Skeletal muscle tissue (tissue), 4 donors: Measurements from ENCODE around the gene CALML5. TPM values are rescaled to one million over a fixed set of nuclear protein-coding genes. Genes with fewer than 3 reads are reported as not detected.
A peak's percentile ranks its signal among the peaks of the same experiment; 100 is the strongest.

Experiments
- H3K27ac ChIP-seq: one replicate; pipeline ENCODE4 v1.7.0; 2013; ENCODE audit warnings: mild to moderate bottlenecking, low read depth, low read length, inconsistent platforms
- H3K27me3 ChIP-seq, 3 donors: one replicate each; pipeline ENCODE4 v1.7.0; 2013; ENCODE audit warnings: low read length in 3 of 3; ENCODE audit not compliant: control insufficient read depth in 3 of 3, insufficient read depth in 3 of 3
- H3K36me3 ChIP-seq, 3 donors: one replicate each; pipeline ENCODE4 v1.7.0; 2013; ENCODE audit warnings: low read length in 3 of 3; ENCODE audit not compliant: control insufficient read depth in 3 of 3, insufficient read depth in 3 of 3
- H3K4me1 ChIP-seq, 3 donors: one replicate each; pipeline ENCODE4 v1.7.0; 2013; ENCODE audit warnings: low read length in 3 of 3, mild to moderate bottlenecking in 3 of 3; ENCODE audit not compliant: control insufficient read depth in 3 of 3, insufficient read depth in 3 of 3
- H3K4me3 ChIP-seq, 3 donors: one replicate each; pipeline ENCODE4 v1.7.0; 2013; ENCODE audit warnings: low read length in 3 of 3
- H3K9ac ChIP-seq, 3 donors: one replicate each; pipeline ENCODE4 v1.7.0; 2013; ENCODE audit warnings: low read length in 3 of 3, mild to moderate bottlenecking in 3 of 3, moderate library complexity in 2 of 3, low read depth in 1 of 3
- H3K9me3 ChIP-seq, 3 donors: one replicate each; pipeline ENCODE4 v1.7.0; 2013; ENCODE audit warnings: low read length in 3 of 3; ENCODE audit not compliant: control insufficient read depth in 3 of 3
- total RNA-seq: library from RNA; depleted of rRNA; stranded (reverse); fragments of >200 nt; gene quantifications from one replicate; pipeline ENCODE4 v1.2.3, GENCODE V29; 2014
- donor health status: Osteomylitis.

Gene CALML5
- total RNA-seq, 1 donor from 2014 or later, result not detected

DNA sequence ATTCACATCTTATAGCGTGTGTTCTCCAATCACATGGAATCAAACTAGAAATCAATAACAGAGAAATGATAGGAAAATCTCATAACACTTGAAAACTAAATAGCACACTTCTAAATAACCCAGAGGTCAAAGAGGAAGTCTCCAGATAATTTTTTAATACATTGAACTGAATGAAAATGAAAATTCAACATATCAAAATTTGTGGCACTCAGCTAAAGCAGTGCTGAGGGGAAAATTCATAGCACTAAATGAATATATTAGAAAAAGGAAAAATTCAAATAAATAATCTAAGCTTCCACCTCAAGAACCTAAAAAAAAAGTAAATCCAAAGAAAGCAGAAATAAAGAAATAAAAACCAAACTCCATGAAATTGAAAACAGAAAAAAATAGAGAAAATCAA lies 42.7 kb upstream of the CALML5 start:
- no peaks in the 10 kb centered on the region for H3K27me3 ChIP-seq

DNA sequence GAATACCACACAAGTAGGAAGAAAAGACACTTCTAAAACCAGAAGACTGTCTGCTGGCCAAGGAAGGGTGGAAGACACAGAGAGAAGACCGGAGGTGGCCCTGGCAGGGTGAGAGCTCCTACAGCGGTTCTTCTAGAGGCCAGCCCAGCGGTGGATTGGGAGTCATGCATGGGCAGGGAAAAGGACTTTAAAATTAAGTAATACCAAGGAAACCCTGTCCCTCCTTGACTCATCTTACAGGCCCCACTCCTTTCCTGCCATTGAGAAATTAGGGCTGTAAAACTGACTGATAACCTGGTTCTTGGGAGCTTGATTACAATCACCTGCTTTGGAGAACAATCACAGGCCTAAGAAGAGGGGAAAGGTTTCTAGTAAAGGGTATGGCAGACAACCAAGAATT lies 41.5 kb upstream of the CALML5 start:
- Histone ChIP-seq H3K9me3 (no peaks in the 10 kb centered on the region), H3K4me1 (peaks cover 4 to 10% (median 8%) of the 10 kb centered on the region in 3 donors), H3K27me3 (no peaks in the 10 kb centered on the region), H3K4me3 (no peak overlapping the region), H3K36me3 (no peaks in the 10 kb centered on the region), H3K27ac (no peak overlapping the region), H3K9ac (no peak overlapping the region)

More for the DNA sequence above, 42.7 kb upstream of the CALML5 start:
- Histone ChIP-seq H3K4me3 (no peak overlapping the region), H3K9ac (no peak overlapping the region), H3K27ac (no peak overlapping the region), H3K9me3 (no peaks in the 10 kb centered on the region), H3K4me1 (peaks cover 13 to 20% (median 15%) of the 10 kb centered on the region in 3 donors), H3K36me3 (no peaks in the 10 kb centered on the region)

DNA sequence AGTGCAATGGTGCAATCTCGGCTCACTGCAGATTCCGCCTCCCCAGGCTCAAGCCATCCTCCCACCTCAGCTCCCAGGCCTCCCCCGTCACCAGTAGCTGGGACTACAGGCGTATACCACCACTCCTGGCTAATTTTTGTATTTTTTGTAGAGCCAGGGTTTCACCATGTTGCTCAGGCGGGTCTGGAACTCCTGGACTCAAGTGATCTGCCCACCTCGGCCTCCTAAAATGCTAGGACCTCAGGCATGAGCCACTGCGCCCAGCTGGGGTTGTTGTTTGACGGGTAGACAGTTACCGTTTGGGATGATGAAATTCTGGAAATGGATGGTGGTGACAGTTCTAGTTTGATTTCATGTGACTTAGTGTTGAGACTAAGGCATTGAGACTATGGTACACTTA lies 40.7 kb upstream of the CALML5 start:
- H3K4me1 ChIP-seq, result peaks cover 0 to 2% (median 1%) of the 10 kb centered on the region in 3 donors

DNA sequence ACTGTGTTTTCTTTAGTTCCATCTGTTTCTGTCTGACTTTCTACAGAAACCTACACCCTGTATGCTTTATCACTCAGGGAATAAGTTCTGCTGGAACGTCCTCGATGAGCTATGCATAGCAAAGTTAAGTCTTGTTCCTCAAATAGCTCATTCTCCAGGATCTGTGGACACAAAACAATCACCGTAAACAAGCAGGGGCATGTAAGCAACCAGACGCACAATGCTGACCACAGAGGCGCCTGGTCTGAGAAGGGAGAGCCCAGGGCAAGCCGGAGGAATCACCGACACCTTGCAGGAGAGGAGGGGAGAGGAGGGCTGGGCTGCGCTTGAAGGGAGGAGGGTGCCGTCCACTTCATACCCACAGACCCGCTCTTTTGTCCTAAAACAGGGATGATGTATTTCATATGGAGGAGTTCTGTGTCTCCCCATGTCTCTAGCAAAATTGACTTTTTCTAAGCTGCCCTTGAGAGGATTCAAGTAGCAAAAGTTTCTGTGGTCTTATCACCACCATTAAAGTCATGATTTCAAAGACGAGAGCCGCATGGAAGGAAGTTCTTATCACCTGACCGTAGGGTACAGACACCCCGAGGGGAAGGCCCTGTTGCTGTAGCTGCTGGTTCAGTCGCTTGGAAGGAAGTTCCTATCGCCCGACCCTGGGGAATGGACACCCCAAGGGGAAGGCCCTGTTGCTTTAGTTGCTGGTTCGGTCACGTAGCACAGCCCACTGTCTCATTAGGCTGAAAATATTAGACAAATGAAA lies 39.7 kb upstream of the CALML5 start:
- Histone ChIP-seq H3K9me3 (no peaks in the 10 kb centered on the region), H3K27ac (no peak overlapping the region), H3K4me1 (peaks cover 2 to 4% (median 3%) of the 10 kb centered on the region in 3 donors), H3K36me3 (no peaks in the 10 kb centered on the region), H3K9ac (no peak overlapping the region), H3K4me3 (no peak overlapping the region), H3K27me3 (no peaks in the 10 kb centered on the region)

More for the DNA sequence above, 40.7 kb upstream of the CALML5 start:
- Histone ChIP-seq H3K4me3 (no peak overlapping the region), H3K27ac (no peak overlapping the region), H3K36me3 (no peaks in the 10 kb centered on the region), H3K9ac (no peak overlapping the region), H3K9me3 (no peaks in the 10 kb centered on the region), H3K27me3 (no peaks in the 10 kb centered on the region)

DNA sequence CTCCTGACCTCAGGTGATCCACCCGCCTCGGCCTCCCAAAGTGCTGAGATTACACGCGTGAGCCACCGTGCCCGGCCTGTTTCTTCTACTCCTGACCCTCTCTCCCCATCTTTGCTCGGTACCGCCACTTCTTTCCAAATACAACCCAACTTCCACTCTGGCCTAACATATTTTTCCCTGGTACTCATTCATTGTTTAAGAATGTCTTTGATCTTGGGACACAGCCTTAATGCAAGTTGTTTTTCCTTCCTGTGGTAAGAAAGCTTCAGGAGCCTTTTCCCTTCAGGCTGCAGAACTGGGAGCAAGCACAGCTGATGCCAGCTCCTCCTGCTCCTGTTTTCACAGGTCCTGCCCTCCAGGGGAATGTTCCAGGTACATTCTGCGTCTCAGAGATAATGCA lies 39.1 kb upstream of the CALML5 start:
- H3K27ac ChIP-seq, result no peak overlapping the region
- H3K9ac ChIP-seq, result no peak overlapping the region
- H3K27me3 ChIP-seq, result no peaks in the 10 kb centered on the region
- no peak overlapping the region for H3K4me3 ChIP-seq
- no peaks in the 10 kb centered on the region for H3K9me3 ChIP-seq
- H3K36me3 ChIP-seq, result no peaks in the 10 kb centered on the region
- H3K4me1 ChIP-seq, result peaks cover 4 to 5% (median 4%) of the 10 kb centered on the region in 3 donors

DNA sequence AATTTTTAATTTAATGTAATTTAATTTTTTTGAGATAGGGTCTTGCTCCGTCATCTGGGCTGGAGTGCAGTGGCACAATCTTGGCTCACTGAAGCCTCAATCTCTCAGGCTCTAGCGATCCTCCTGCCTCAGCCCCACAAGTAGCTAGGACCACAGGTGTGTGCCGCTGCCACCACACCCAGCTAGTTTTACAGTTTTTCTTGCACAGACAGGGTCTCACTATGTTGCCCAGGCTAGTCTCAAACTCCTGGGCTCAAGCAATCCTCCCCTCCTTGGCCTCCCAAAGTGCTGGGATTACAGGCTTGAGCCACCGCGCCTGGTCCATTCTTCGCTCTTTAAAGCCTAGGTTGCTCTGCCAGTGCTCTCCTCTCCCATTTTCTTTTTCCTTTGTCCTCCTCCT lies 38.3 kb upstream of the CALML5 start:
- no peak overlapping the region for H3K4me3 ChIP-seq
- H3K4me1 ChIP-seq, result peaks cover 12 to 13% (median 12%) of the 10 kb centered on the region in 3 donors
- no peak overlapping the region for H3K27ac ChIP-seq
- no peaks in the 10 kb centered on the region for H3K9me3 ChIP-seq
- H3K36me3 ChIP-seq, result no peaks in the 10 kb centered on the region
- no peaks in the 10 kb centered on the region for H3K27me3 ChIP-seq
- H3K9ac ChIP-seq, result no peak overlapping the region

DNA sequence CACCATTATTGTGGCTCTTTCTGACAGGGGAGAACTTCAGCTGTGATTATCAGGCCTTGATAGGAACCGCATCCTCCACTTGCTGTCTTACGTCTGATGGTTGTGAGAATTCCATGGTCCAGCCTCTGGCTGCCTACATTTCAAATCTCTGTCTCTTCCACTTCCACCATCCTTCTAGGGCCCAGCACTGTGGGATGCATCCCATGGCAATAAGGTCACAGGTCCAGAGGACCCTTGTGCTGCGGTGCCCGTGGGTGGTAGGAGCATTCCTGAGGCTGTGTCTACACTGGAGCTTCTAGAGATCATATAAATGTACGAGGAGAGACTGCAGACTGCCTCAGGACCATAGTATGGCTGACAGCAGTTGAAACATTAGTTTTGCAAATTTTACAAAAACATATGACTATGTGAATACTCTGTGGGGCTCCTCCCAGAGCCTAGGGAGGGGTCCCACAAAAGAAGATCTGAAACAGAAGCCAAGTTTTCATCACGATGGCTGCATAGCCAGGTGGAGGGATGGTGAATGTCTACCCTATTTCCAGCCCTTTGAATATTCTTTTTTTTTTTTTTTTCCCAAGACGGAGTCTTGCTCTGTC lies 37.2 kb upstream of the CALML5 start:
- no peaks in the 10 kb centered on the region for H3K36me3 ChIP-seq
- H3K9me3 ChIP-seq, result no peaks in the 10 kb centered on the region
- no peak overlapping the region for H3K27ac ChIP-seq
- H3K4me3 ChIP-seq, result no peak overlapping the region
- no peaks in the 10 kb centered on the region for H3K27me3 ChIP-seq
- peaks cover 13 to 19% (median 18%) of the 10 kb centered on the region in 3 donors for H3K4me1 ChIP-seq
- no peak overlapping the region for H3K9ac ChIP-seq

DNA sequence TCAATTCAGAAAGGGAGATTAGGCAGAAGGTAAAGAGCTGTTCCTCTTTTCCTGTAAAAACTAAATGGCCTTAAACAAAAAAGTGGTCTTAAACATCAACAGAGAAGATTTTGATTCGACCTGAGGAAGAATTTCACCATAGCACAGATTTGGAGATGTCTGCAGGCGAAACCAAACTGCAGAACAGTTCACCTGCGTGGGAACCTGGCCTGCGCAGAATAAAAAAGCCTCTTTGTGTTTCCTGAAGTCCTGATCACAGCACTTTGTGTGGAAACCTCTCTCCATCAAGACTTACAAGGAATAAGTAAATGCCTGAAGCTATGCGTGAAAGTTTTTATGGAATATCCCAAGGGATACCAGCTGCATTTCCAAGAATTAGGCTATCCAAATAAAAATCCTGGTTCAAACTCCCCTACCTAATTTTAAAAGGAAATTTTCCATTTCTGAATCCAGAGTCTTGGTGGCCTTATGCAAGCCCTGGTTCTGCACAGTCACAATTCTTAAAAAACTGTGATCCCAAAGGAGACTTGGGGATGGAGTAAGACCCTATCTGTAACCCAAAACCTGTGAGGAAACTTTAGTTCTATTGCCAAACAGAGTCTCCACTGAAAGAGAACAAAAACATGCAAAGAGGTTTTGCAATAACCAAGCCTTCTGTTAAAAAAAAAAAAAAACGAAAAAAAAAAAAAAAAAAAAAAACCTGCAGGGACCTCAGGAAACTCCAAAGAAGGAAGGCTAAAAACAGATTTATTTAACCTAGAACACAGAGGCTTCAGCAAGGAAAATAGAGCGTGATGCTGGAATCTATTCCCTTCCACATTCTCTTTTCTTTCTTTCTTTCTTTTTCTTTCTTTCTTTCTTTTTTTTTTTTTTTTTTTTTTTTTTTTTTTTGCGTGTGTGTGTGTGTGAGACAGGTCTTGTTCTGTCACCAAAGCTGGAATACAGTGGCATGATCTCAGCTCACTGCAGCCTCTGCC lies 35.8 kb upstream of the CALML5 start:
- H3K9ac ChIP-seq, result no peak overlapping the region
- no peak overlapping the region for H3K4me3 ChIP-seq
- H3K9me3 ChIP-seq, result no peaks in the 10 kb centered on the region
- H3K36me3 ChIP-seq, result no peaks in the 10 kb centered on the region
- H3K27me3 ChIP-seq, result no peaks in the 10 kb centered on the region
- peaks cover 13 to 19% (median 18%) of the 10 kb centered on the region in 3 donors for H3K4me1 ChIP-seq
- peak overlapping the region; percentile 30 for H3K27ac ChIP-seq

DNA sequence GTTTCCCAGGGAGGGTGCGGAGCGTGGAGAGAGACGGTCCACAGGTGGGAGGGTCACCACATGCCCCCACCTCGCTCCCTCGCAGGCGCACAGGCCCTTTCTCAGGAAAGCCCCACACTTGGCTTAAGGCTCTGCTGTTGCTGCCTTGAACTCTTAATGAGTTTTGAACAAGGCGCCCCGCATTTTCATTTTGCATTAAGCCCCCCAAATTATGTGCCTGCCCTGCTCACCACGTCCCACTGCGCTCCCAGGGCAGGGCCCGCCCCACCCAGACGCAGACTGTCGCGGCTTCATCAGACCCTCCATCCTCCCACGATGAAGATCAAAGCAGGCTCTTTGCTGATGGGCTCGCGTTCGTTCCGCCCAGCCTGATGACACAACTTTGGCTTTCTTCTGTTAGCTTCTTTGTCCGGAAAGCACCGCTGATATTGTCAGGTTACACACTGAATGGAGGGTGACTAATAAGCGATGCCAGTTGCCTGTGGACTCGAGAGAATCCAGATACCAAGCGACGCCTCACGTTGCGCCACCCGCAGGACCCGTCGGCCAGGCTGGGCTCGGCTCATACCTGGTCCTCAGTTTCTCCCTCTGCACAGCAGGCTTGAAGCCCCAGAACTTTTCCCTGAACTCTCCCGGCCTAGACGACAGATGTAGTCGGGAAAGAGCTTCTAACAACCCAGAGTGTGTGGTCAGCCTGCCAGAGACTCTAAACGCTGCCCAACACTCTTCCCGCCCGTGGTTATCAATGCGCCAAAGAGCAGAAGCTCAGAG lies 34.9 kb upstream of the CALML5 start:
- H3K4me1 ChIP-seq, result peaks cover 16 to 28% (median 22%) of the 10 kb centered on the region in 3 donors

More for the DNA sequence above, 34.9 kb upstream of the CALML5 start:
- Histone ChIP-seq H3K9me3 (no peaks in the 10 kb centered on the region), H3K36me3 (no peaks in the 10 kb centered on the region), H3K27me3 (no peaks in the 10 kb centered on the region), H3K4me3 (no peak overlapping the region), H3K9ac (no peak overlapping the region), H3K27ac (peak overlapping the region; percentile 30)
